ENCODE results near the gene GPR45. TPM values are rescaled to one million over a fixed set of nuclear protein-coding genes. Genes with fewer than 3 reads are reported as not detected.

The GPR45 gene
- total and polyA plus RNA-seq, 2 of the 13 experiments (the other 11 are each of a cell fraction or from before 2014, with no cell fraction given) = not detected

DNA sequence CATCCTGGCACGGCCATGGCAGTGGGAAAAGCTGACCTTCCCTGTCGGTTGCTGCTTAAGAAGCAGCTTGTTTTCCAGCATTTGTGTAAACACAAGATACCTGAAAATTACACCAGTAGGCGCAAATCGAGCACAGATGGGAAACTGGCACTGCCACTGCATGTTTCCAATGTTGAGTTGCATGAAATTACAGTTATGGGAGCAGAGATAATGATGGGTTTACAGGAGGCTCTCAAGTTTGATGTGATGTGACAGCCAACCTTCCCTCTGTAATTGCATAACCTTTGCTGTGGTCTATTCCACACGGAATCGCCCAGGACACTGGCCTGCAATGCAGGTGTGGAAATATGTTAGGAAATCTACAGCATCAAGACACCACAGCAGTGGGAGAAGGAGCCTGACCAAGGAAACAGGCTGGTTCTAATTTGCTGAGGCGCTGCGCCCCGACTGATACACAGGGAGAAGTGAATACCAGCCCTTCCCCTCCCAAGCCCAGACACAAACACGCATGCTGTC lies 17.4 kb downstream of the GPR45 start:
- CTCF ChIA-PET (ENCODE audit: low intra/inter-chr PET ratio, low total read pairs) = no interaction called here
- DNase-seq (ENCODE audit: low spot score) = no peak
- Histone ChIP-seq H3K4me2 (ENCODE audit: low read depth, low read length) (no peak overlapping the region), H3K36me3 (replicated peaks in 1 of 2; ENCODE audit: control insufficient read depth in 1 of 2, insufficient read depth in 2 of 2, low read length in 2 of 2) (no peaks in the 10 kb centered on the region), H3K9ac (ENCODE audit: insufficient read depth, low read depth, low read length) (no peak overlapping the region), H3K27me3 (ENCODE audit: control insufficient read depth in 1 of 2, insufficient read depth in 2 of 2, low read length in 2 of 2) (no peaks in the 10 kb centered on the region), H3K4me3 (replicated peaks in 1 of 3; ENCODE audit: insufficient read depth in 1 of 3, low read depth in 2 of 3, low read length in 3 of 3) (no peak overlapping the region), H3K9me3 (ENCODE audit: low read length) (no peaks in the 10 kb centered on the region), H3K4me1 (ENCODE audit: insufficient read depth, low read length) (no peaks in the 10 kb centered on the region), H2AFZ (ENCODE audit: low read length) (no peak overlapping the region), H4K20me1 (ENCODE audit: insufficient read depth, low read length) (no peaks in the 10 kb centered on the region), H3K79me2 (ENCODE audit: insufficient read depth, low read length) (no peaks in the 10 kb centered on the region), H3K27ac (ENCODE audit: extremely low read length, insufficient read depth, low read length) (no peak overlapping the region)
- POLR2A ChIA-PET = no interaction called here
- BruUV-seq (replicated peaks) = no TSS peak
- TF ChIP-seq ZFP90 (CRISPR knock-in tag; IDR thresholded peaks at IDR 0.05; ENCODE audit: borderline replicate concordance) (no peak), CEBPB (IDR thresholded peaks at IDR 0.05; ENCODE audit: borderline replicate concordance, low read depth, low read length) (0 out of 2 replicates have a peak, but pooled peaks have one; percentile 17)
- in situ Hi-C loops (cut with HindIII; ENCODE audit: extremely low pct_ligation_motif_present, low pct_unique_long_range_greater_than_20kb) = no loop called here
- intact Hi-C loops (cut with micrococcal nuclease; ENCODE audit: unreplicated experiment) = no loop called here
- peak; percentile 15; the same call in 2 of the 3 replicates for ATAC-seq
- WGBS (ENCODE audit: low lambda C conversion rate) = 62% methylated on average over 10 of the region's 10 CpGs
- FAIRE-seq = no peak

DNA sequence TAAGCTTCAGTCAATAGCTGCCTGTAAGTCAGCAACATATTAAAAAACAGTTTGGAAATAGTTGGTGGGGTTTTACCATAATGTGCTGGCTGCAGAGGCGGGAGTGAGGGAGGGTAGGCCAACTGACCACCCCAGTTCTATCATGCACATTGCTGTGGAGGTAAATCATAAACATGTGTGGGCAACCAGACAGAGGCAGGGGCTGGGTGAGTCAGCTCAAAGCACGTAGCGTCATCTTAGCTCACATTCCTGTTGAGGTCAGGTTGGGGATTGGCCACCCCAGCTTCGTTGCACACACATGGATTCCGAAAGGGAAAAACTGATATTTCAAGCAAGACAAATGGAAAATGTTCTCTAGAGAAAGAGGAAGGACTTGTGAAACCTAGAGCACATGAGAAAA lies 19.5 kb downstream of the GPR45 start:
- no peaks in the 10 kb centered on the region for H3K4me1 ChIP-seq (ENCODE audit: insufficient read depth, low read length)
- POLR2A ChIA-PET = no interaction called here
- H3K9ac ChIP-seq (ENCODE audit: insufficient read depth, low read depth, low read length) = no peak overlapping the region
- H4K20me1 ChIP-seq (ENCODE audit: insufficient read depth, low read length) = no peaks in the 10 kb centered on the region
- H2AFZ ChIP-seq (ENCODE audit: low read length) = no peak overlapping the region
- DNase-seq (ENCODE audit: low spot score) = no peak
- H3K79me2 ChIP-seq (ENCODE audit: insufficient read depth, low read length) = no peaks in the 10 kb centered on the region
- in situ Hi-C loops (cut with HindIII; ENCODE audit: extremely low pct_ligation_motif_present, low pct_unique_long_range_greater_than_20kb) (no loop called here), intact Hi-C loops (cut with micrococcal nuclease; ENCODE audit: unreplicated experiment) (no loop called here)
- BruUV-seq (replicated peaks) = no TSS peak
- no peak overlapping the region for H3K27ac ChIP-seq (ENCODE audit: extremely low read length, insufficient read depth, low read length)
- FAIRE-seq = no peak
- H3K4me3 ChIP-seq (replicated peaks in 1 of 3; ENCODE audit: insufficient read depth in 1 of 3, low read depth in 2 of 3, low read length in 3 of 3) = no peak overlapping the region
- ATAC-seq = no peak
- H3K27me3 ChIP-seq (ENCODE audit: control insufficient read depth in 1 of 2, insufficient read depth in 2 of 2, low read length in 2 of 2) = no peaks in the 10 kb centered on the region
- CTCF ChIA-PET (ENCODE audit: low intra/inter-chr PET ratio, low total read pairs) = no interaction called here
- no peak overlapping the region for H3K4me2 ChIP-seq (ENCODE audit: low read depth, low read length)
- peaks cover 3% of the 10 kb centered on the region in 2 experiments; a peak in 4 of 5 replicates for H3K36me3 ChIP-seq (replicated peaks in 1 of 2; ENCODE audit: control insufficient read depth in 1 of 2, insufficient read depth in 2 of 2, low read length in 2 of 2)
- H3K9me3 ChIP-seq (ENCODE audit: low read length) = no peaks in the 10 kb centered on the region
- 94% methylated on average over 5 of the region's 5 CpGs for WGBS (ENCODE audit: low lambda C conversion rate)
- no peak for TF ChIP-seq MAFK (conservative IDR thresholded peaks at IDR 0.05 in 1 of 2, IDR thresholded peaks at IDR 0.05 in 1 of 2; ENCODE audit: low read length in 2 of 2)
- TF ChIP-seq ZNF549 (CRISPR knock-in tag; IDR thresholded peaks at IDR 0.05) = no peak
- no peak for TF ChIP-seq ZNF264 (CRISPR knock-in tag; IDR thresholded peaks at IDR 0.05)
- TF ChIP-seq, protein P1, sequence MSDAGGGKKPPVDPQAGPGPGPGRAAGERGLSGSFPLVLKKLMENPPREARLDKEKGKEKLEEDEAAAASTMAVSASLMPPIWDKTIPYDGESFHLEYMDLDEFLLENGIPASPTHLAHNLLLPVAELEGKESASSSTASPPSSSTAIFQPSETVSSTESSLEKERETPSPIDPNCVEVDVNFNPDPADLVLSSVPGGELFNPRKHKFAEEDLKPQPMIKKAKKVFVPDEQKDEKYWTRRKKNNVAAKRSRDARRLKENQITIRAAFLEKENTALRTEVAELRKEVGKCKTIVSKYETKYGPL (CRISPR knock-in tag; IDR thresholded peaks at IDR 0.05) = no peak
- TF ChIP-seq, protein P2, sequence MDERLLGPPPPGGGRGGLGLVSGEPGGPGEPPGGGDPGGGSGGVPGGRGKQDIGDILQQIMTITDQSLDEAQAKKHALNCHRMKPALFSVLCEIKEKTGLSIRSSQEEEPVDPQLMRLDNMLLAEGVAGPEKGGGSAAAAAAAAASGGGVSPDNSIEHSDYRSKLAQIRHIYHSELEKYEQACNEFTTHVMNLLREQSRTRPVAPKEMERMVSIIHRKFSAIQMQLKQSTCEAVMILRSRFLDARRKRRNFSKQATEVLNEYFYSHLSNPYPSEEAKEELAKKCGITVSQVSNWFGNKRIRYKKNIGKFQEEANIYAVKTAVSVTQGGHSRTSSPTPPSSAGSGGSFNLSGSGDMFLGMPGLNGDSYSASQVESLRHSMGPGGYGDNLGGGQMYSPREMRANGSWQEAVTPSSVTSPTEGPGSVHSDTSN (CRISPR knock-in tag; IDR thresholded peaks at IDR 0.05) = no peak
- TF ChIP-seq, protein P3, sequence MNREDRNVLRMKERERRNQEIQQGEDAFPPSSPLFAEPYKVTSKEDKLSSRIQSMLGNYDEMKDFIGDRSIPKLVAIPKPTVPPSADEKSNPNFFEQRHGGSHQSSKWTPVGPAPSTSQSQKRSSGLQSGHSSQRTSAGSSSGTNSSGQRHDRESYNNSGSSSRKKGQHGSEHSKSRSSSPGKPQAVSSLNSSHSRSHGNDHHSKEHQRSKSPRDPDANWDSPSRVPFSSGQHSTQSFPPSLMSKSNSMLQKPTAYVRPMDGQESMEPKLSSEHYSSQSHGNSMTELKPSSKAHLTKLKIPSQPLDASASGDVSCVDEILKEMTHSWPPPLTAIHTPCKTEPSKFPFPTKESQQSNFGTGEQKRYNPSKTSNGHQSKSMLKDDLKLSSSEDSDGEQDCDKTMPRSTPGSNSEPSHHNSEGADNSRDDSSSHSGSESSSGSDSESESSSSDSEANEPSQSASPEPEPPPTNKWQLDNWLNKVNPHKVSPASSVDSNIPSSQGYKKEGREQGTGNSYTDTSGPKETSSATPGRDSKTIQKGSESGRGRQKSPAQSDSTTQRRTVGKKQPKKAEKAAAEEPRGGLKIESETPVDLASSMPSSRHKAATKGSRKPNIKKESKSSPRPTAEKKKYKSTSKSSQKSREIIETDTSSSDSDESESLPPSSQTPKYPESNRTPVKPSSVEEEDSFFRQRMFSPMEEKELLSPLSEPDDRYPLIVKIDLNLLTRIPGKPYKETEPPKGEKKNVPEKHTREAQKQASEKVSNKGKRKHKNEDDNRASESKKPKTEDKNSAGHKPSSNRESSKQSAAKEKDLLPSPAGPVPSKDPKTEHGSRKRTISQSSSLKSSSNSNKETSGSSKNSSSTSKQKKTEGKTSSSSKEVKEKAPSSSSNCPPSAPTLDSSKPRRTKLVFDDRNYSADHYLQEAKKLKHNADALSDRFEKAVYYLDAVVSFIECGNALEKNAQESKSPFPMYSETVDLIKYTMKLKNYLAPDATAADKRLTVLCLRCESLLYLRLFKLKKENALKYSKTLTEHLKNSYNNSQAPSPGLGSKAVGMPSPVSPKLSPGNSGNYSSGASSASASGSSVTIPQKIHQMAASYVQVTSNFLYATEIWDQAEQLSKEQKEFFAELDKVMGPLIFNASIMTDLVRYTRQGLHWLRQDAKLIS (CRISPR knock-in tag; IDR thresholded peaks at IDR 0.05) = no peak
